WTC11 (cell line): Measurements from ENCODE around the gene NUAK1. TPM values are rescaled to one million over a fixed set of nuclear protein-coding genes. Genes with fewer than 3 reads are reported as not detected.

ENCODE experiments used
- ATAC-seq: fragments of 200-7000 bp; cut with Tn5 transposase; 2 replicates; pipeline ENCODE4 v1.10.0; 2021; ENCODE audit warnings: mild to moderate bottlenecking, moderate library complexity
- CTCF ChIA-PET: fragments of 300-600 bp; sonication (Branson Sonifier 250); formaldehyde crosslinking; loops from one replicate; lab custom pipeline; 2021; ENCODE audit warnings: antibody characterized with exemption; lab: Charles Lee
- POLR2A ChIA-PET: fragments of 350-600 bp; sonication (Branson Sonifier 250); formaldehyde crosslinking; loops from one replicate; lab custom pipeline; 2021; ENCODE audit warnings: antibody characterized with exemption; lab: Charles Lee
- DNase-seq: peaks from one replicate; pipeline ENCODE4 v3.0.0; 2021; ENCODE audit warnings: low spot score
- H3K27ac Mint-ChIP-seq: 2 replicates; pipeline ENCODE4 v1.8.0; 2021; ENCODE audit warnings: mixed read lengths
- H3K27me3 Mint-ChIP-seq: 2 replicates; pipeline ENCODE4 v1.8.0; 2021; ENCODE audit warnings: low read depth, mild to moderate bottlenecking, moderate library complexity, mixed read lengths
- H3K36me3 Mint-ChIP-seq: 2 replicates; pipeline ENCODE4 v1.8.0; 2021; ENCODE audit warnings: mixed read lengths
- H3K4me1 Mint-ChIP-seq: 2 replicates; pipeline ENCODE4 v1.8.0; 2022; ENCODE audit warnings: mixed read lengths
- H3K4me3 Mint-ChIP-seq: 2 replicates; pipeline ENCODE4 v1.8.0; 2021; ENCODE audit warnings: mild to moderate bottlenecking, moderate library complexity, mixed read lengths
- H3K9me3 Mint-ChIP-seq: 2 replicates; pipeline ENCODE4 v1.8.0; 2021; ENCODE audit warnings: mixed read lengths
- ATF1 ChIP-seq: sonication (generic); formaldehyde crosslinking; IDR thresholded peaks from 2 replicates; pipeline ENCODE4 v1.8.1; 2023; ENCODE audit warnings: mild to moderate bottlenecking, moderate library complexity, missing genetic modification reagents
- ATF2 ChIP-seq: sonication (generic); formaldehyde crosslinking; IDR thresholded peaks from 2 replicates; pipeline ENCODE4 v1.8.1; 2022; ENCODE audit warnings: low read depth, missing genetic modification reagents, borderline replicate concordance
- CDX4 ChIP-seq: fragments of 250-450 bp; sonication (Bioruptor Pico); IDR thresholded peaks from 2 replicates; pipeline ENCODE4 v1.9.0; 2021; ENCODE audit warnings: moderate library complexity, mild to moderate bottlenecking, inconsistent platforms, borderline replicate concordance
- CREM ChIP-seq: sonication (generic); formaldehyde crosslinking; IDR thresholded peaks from 2 replicates; pipeline ENCODE4 v1.8.1; 2022; ENCODE audit warnings: mild to moderate bottlenecking, missing genetic modification reagents, moderate library complexity
- CTCF ChIP-seq: fragments of 200-600 bp; IDR thresholded peaks from 2 replicates; pipeline ENCODE4 v1.8.0; 2022; ENCODE audit warnings: antibody characterized with exemption
- ERG ChIP-seq: fragments of 250-450 bp; sonication (Bioruptor Pico); IDR thresholded peaks from 2 replicates; pipeline ENCODE4 v1.8.0; 2021; ENCODE audit warnings: mild to moderate bottlenecking
- GABPB1 ChIP-seq: sonication (generic); formaldehyde crosslinking; IDR thresholded peaks from 2 replicates; pipeline ENCODE4 v1.8.1; 2023; ENCODE audit warnings: mild to moderate bottlenecking, missing genetic modification reagents
- GTF2I ChIP-seq: fragments of 250-450 bp; sonication (Bioruptor Pico); conservative IDR thresholded peaks from 2 replicates; pipeline ENCODE4 v1.4.0; 2021; ENCODE audit warnings: mild to moderate bottlenecking
- HMGA2 ChIP-seq: fragments of 250-450 bp; sonication (Bioruptor Pico); IDR thresholded peaks from 2 replicates; pipeline ENCODE4 v1.4.0; 2021; ENCODE audit warnings: mild to moderate bottlenecking, moderate library complexity
- MYBL2 ChIP-seq: sonication (generic); formaldehyde crosslinking; IDR thresholded peaks from 2 replicates; pipeline ENCODE4 v1.8.1; 2023; ENCODE audit warnings: mild to moderate bottlenecking, moderate library complexity, missing genetic modification reagents
- NR2C2 ChIP-seq: sonication (generic); formaldehyde crosslinking; IDR thresholded peaks from 2 replicates; pipeline ENCODE4 v1.8.0; 2022; ENCODE audit warnings: mild to moderate bottlenecking, missing genetic modification reagents
- OVOL2 ChIP-seq: fragments of 250-450 bp; sonication (Bioruptor Pico); IDR thresholded peaks from 2 replicates; pipeline ENCODE4 v1.9.0; 2021; ENCODE audit warnings: mild to moderate bottlenecking, borderline replicate concordance
- PREB ChIP-seq: sonication (generic); formaldehyde crosslinking; IDR thresholded peaks from 2 replicates; pipeline ENCODE4 v1.8.1; 2022; ENCODE audit warnings: mild to moderate bottlenecking, missing genetic modification reagents, moderate library complexity, borderline replicate concordance
- RORB ChIP-seq: fragments of 250-450 bp; sonication (Bioruptor Pico); IDR thresholded peaks from 2 replicates; pipeline ENCODE4 v1.9.0; 2021; ENCODE audit warnings: mild to moderate bottlenecking
- TCF7 ChIP-seq: sonication (generic); formaldehyde crosslinking; IDR thresholded peaks from 2 replicates; pipeline ENCODE4 v1.8.0; 2022; ENCODE audit warnings: mild to moderate bottlenecking, low read depth, missing genetic modification reagents, moderate library complexity
- TEAD4 ChIP-seq: sonication (generic); formaldehyde crosslinking; IDR thresholded peaks from 2 replicates; pipeline ENCODE4 v1.8.0; 2022; ENCODE audit warnings: mild to moderate bottlenecking, missing genetic modification reagents
- USF2 ChIP-seq: sonication (generic); formaldehyde crosslinking; IDR thresholded peaks from 2 replicates; pipeline ENCODE4 v1.8.1; 2023; ENCODE audit warnings: mild to moderate bottlenecking, missing genetic modification reagents, moderate library complexity
- ZBTB21 ChIP-seq: sonication (generic); formaldehyde crosslinking; IDR thresholded peaks from 2 replicates; pipeline ENCODE4 v1.8.1; 2023; ENCODE audit warnings: mild to moderate bottlenecking, missing genetic modification reagents, borderline replicate concordance
- ZNF317 ChIP-seq: sonication (generic); formaldehyde crosslinking; IDR thresholded peaks from 2 replicates; pipeline ENCODE4 v1.8.1; 2023; ENCODE audit warnings: low read depth, mild to moderate bottlenecking, moderate library complexity, missing genetic modification reagents, borderline replicate concordance
- ZNF396 ChIP-seq: fragments of 250-450 bp; sonication (Bioruptor Pico); IDR thresholded peaks from 2 replicates; pipeline ENCODE4 v1.8.0; 2021; ENCODE audit warnings: mild to moderate bottlenecking, moderate library complexity, borderline replicate concordance
- ZNF423 ChIP-seq: fragments of 250-450 bp; sonication (Bioruptor Pico); IDR thresholded peaks from 2 replicates; pipeline ENCODE4 v2.1.2; 2022; ENCODE audit warnings: mild to moderate bottlenecking, moderate library complexity
- ZNF425 ChIP-seq: fragments of 250-450 bp; sonication (Bioruptor Pico); conservative IDR thresholded peaks from 2 replicates; pipeline ENCODE4 v1.9.0; 2021; ENCODE audit warnings: mild to moderate bottlenecking
- ZNF512 ChIP-seq: sonication (generic); formaldehyde crosslinking; IDR thresholded peaks from 2 replicates; pipeline ENCODE4 v1.8.1; 2022; ENCODE audit warnings: missing genetic modification reagents, borderline replicate concordance
- total RNA-seq: library from RNA; stranded (reverse); gene quantifications from 3 replicates; pipeline ENCODE4 v1.2.3, GENCODE V29; 2021

NUAK1 gene
- total RNA-seq, 1 experiment from 2014 or later = 15.9 TPM

- TF ChIP-seq ZNF425 (CRISPR knock-in tag) = no peak
- TF ChIP-seq ZBTB21 = no peak
- no peak for TF ChIP-seq HMGA2 (CRISPR knock-in tag)
- TF ChIP-seq RORB (CRISPR knock-in tag) = no peak
- TF ChIP-seq NR2C2 (CRISPR knock-in tag) = no peak
- TF ChIP-seq OVOL2 (CRISPR knock-in tag) = no peak
- no peak for TF ChIP-seq ATF2 (CRISPR knock-in tag)
- no peak for TF ChIP-seq GABPB1 (CRISPR knock-in tag)
- no peak for TF ChIP-seq ATF1 (CRISPR knock-in tag)
Measured at GRCh38 chr12:106066051-106066705, 72.6 kb downstream of the NUAK1 start (continued).

- no peak overlapping the region for H3K4me3 Mint-ChIP-seq
- H3K4me1 Mint-ChIP-seq = peaks cover 28% of the 10 kb centered on the region
- no peak overlapping the region for H3K27ac Mint-ChIP-seq
- TF ChIP-seq ZNF512 (CRISPR knock-in tag) (no peak), PREB (CRISPR knock-in tag) (no peak), CTCF (no peak), GABPB1 (CRISPR knock-in tag) (no peak), USF2 (no peak)
- DNase-seq (no peak), ATAC-seq (no peak)
- no peaks in the 10 kb centered on the region for H3K27me3 Mint-ChIP-seq
- H3K36me3 Mint-ChIP-seq = peaks cover 38% of the 10 kb centered on the region
- POLR2A ChIA-PET = no interaction called here
- CTCF ChIA-PET = no interaction called here
- H3K9me3 Mint-ChIP-seq = no peaks in the 10 kb centered on the region
Measured at GRCh38 chr12:106065506-106065905, 73.2 kb downstream of the NUAK1 start.

GRCh38 chr12:106064721-106065021 lies 74.1 kb downstream of the NUAK1 start:
- Mint-ChIP-seq H3K27ac (0 out of 2 replicates have a peak overlapping the region, but pooled peaks have one; percentile 4), H3K4me1 (peaks cover 28% of the 10 kb centered on the region), H3K36me3 (peaks cover 29% of the 10 kb centered on the region), H3K9me3 (no peaks in the 10 kb centered on the region), H3K4me3 (no peak overlapping the region), H3K27me3 (no peaks in the 10 kb centered on the region)
- CTCF ChIA-PET = interaction anchor here (0.5 to 0.9 kb wide), 3 partner anchors 25 to 447 kb away, joined by 3 read pairs; no protein-coding TSS in a partner anchor
- DNase-seq (no peak), ATAC-seq (no peak)
- POLR2A ChIA-PET = no interaction called here
- TF ChIP-seq ZNF317 = no peak
- TF ChIP-seq TCF7 (CRISPR knock-in tag) = no peak
- TF ChIP-seq MYBL2 (CRISPR knock-in tag) = no peak
- no peak for TF ChIP-seq CDX4 (CRISPR knock-in tag)
- no peak for TF ChIP-seq ZNF423
- no peak for TF ChIP-seq GTF2I (CRISPR knock-in tag)
- no peak for TF ChIP-seq ERG (CRISPR knock-in tag)
- TF ChIP-seq CREM (CRISPR knock-in tag) = no peak
- TF ChIP-seq TEAD4 (CRISPR knock-in tag) = no peak
- no peak for TF ChIP-seq ZNF396
